Left kidney (tissue), 2 donors: ENCODE data around the gene RNGTT. TPM values are rescaled to one million over a fixed set of nuclear protein-coding genes. Genes with fewer than 3 reads are reported as not detected.
"Not testable (repeated sequence)": the region's sequence is repeated elsewhere in the genome, so short reads cannot be mapped to it uniquely, and the experiment has no call there.

Experiments
- DNase-seq: peaks from one replicate; pipeline ENCODE4 v3.0.0-alpha.2; 2013
- polyA plus RNA-seq: library from polyadenylated mRNA; unstranded; fragments of 120-200 nt; gene quantifications from one replicate; pipeline ENCODE4 v1.2.1, GENCODE V29; 2013; ENCODE audit not compliant: insufficient read length

Gene RNGTT
- polyA plus RNA-seq, 1 donor: 18.1 TPM

- DNase-seq: peak; percentile 24
Measured at GRCh38 chr6:88725111-88725975, 238.1 kb downstream of the RNGTT start.

GRCh38 chr6:88722686-88723085, 240.7 kb downstream of the RNGTT start:
- DNase-seq: no peak

- not testable (repeated sequence) for DNase-seq
Measured at GRCh38 chr6:88716399-88716798, 247.0 kb downstream of the RNGTT start.

GRCh38 chr6:88712243-88712936, 251.0 kb downstream of the RNGTT start:
- no peak for DNase-seq

GRCh38 chr6:88709819-88710246, 253.6 kb downstream of the RNGTT start:
- DNase-seq: no peak

- no peak for DNase-seq
Measured at GRCh38 chr6:88708197-88708744, 255.1 kb downstream of the RNGTT start.

GRCh38 chr6:88705601-88706000, 257.8 kb downstream of the RNGTT start:
- DNase-seq: no peak

GRCh38 chr6:88704980-88705379, 258.4 kb downstream of the RNGTT start:
- no peak for DNase-seq

- no peak for DNase-seq
Measured at GRCh38 chr6:88702956-88703556, 260.4 kb downstream of the RNGTT start.

GRCh38 chr6:88698661-88699060, 264.8 kb downstream of the RNGTT start:
- DNase-seq: no peak

- no peak for DNase-seq
Measured at GRCh38 chr6:88695937-88696336, 267.5 kb downstream of the RNGTT start.

GRCh38 chr6:88683734-88684133, 279.7 kb downstream of the RNGTT start:
- no peak for DNase-seq

- no peak for DNase-seq
Measured at GRCh38 chr6:88680654-88681053, 282.8 kb downstream of the RNGTT start.

GRCh38 chr6:88679841-88680240, 283.6 kb downstream of the RNGTT start:
- DNase-seq: no peak

- DNase-seq: no peak
Measured at GRCh38 chr6:88677356-88677755, 286.1 kb downstream of the RNGTT start.

GRCh38 chr6:88671624-88672023, 291.8 kb downstream of the RNGTT start:
- DNase-seq: no peak

- no peak for DNase-seq
Measured at GRCh38 chr6:88670369-88670768, 293.0 kb downstream of the RNGTT start.

GRCh38 chr6:88669475-88669874, 293.9 kb downstream of the RNGTT start:
- no peak for DNase-seq

- no peak for DNase-seq
Measured at GRCh38 chr6:88666901-88667300, 296.5 kb downstream of the RNGTT start.

GRCh38 chr6:88665131-88665530, 298.3 kb downstream of the RNGTT start:
- no peak for DNase-seq

GRCh38 chr6:88663801-88664200, 299.6 kb downstream of the RNGTT start:
- no peak for DNase-seq

- DNase-seq: no peak
Measured at GRCh38 chr6:88662653-88663174, 300.7 kb downstream of the RNGTT start.
